Natural killer cell (primary cell): ENCODE data around the gene IKZF2. TPM values are rescaled to one million over a fixed set of nuclear protein-coding genes. Genes with fewer than 3 reads are reported as not detected.
A peak's percentile ranks its signal among the peaks of the same experiment; 100 is the strongest.

ENCODE experiments used
- ATAC-seq, 3 donors: fragments of 150-1000 bp in 2 of 3; fragments of 200-7000 bp in 1 of 3; cut with Tn5 transposase; 1 replicate in 1 of 3; 2 replicates in 2 of 3; pipeline ENCODE4 v1.10.0; 2021; ENCODE audit warnings: mild to moderate bottlenecking in 2 of 3, moderate library complexity in 2 of 3
- DNase-seq, 2 donors: peaks; one replicate each; pipeline versions ENCODE4 v3.0.0 to v3.0.0-alpha.2; 2013 to 2021; ENCODE audit warnings: mixed read lengths in 1 of 2
- H3K27ac ChIP-seq: one replicate; pipeline ENCODE4 v1.5.1; 2013; ENCODE audit warnings: mild to moderate bottlenecking, low read length
- H3K27me3 ChIP-seq: one replicate; pipeline ENCODE4 v1.6.1; 2013; ENCODE audit warnings: low read length; ENCODE audit not compliant: control insufficient read depth, insufficient read depth
- H3K36me3 ChIP-seq: one replicate; pipeline ENCODE4 v1.6.1; 2013; ENCODE audit warnings: low read length; ENCODE audit not compliant: control insufficient read depth, insufficient read depth
- H3K4me1 ChIP-seq: one replicate; pipeline ENCODE4 v1.6.1; 2013; ENCODE audit warnings: low read length; ENCODE audit not compliant: control insufficient read depth, insufficient read depth
- H3K4me3 ChIP-seq: one replicate; pipeline ENCODE4 v1.5.1; 2013; ENCODE audit warnings: low read length
- H3K9me3 ChIP-seq: one replicate; pipeline ENCODE4 v1.6.1; 2013; ENCODE audit warnings: low read length; ENCODE audit not compliant: control insufficient read depth, insufficient read depth
- H3K27ac Mint-ChIP-seq, 2 donors: one replicate each; pipeline ENCODE4 v1.8.0; 2022; ENCODE audit warnings: mild to moderate bottlenecking in 2 of 2, mixed read lengths in 2 of 2, moderate library complexity in 1 of 2
- H3K27me3 Mint-ChIP-seq, 2 donors: one replicate each; pipeline ENCODE4 v1.8.0; 2022; ENCODE audit warnings: low read depth in 2 of 2, mixed read lengths in 2 of 2
- H3K36me3 Mint-ChIP-seq: one replicate; pipeline ENCODE4 v1.8.0; 2022; ENCODE audit warnings: mixed read lengths
- H3K4me1 Mint-ChIP-seq, 2 donors: one replicate each; pipeline ENCODE4 v1.8.0; 2022; ENCODE audit warnings: mixed read lengths in 2 of 2
- H3K4me3 Mint-ChIP-seq: one replicate; pipeline ENCODE4 v1.8.0; 2022; ENCODE audit warnings: mild to moderate bottlenecking, moderate library complexity, mixed read lengths
- H3K9me3 Mint-ChIP-seq, 2 donors: one replicate each; pipeline ENCODE4 v1.8.0; 2022; ENCODE audit warnings: mixed read lengths in 2 of 2
- CTCF ChIP-seq: fragments of 200-600 bp; IDR thresholded peaks from one replicate; pipeline ENCODE4 v1.8.0; 2022; ENCODE audit warnings: antibody characterized with exemption
- WGBS: methylation state at CpG from one replicate; pipeline ENCODE4 v1.1.7; 2013; ENCODE audit warnings: missing lambda C conversion rate; ENCODE audit not compliant: insufficient coverage; 5-methylcytosine and 5-hydroxymethylcytosine counted together
- intact Hi-C: fragments of 100-400 bp; cut with micrococcal nuclease; formaldehyde crosslinking; loops from one replicate; pipeline ENCODE4 v1.14.2; 2022
- total RNA-seq, 4 donors: library from RNA; stranded (reverse); fragments of 120-200 nt in 1 of 4; gene quantifications; one replicate each; pipeline versions ENCODE4 v1.2.3 to v1.2.4, GENCODE V29; 2013 to 2022

Gene IKZF2
- total RNA-seq, 3 donors from 2014 or later (not counting 1 experiment from before 2014, with no cell fraction given), result 74.4 to 162 (median 133) TPM

DNA sequence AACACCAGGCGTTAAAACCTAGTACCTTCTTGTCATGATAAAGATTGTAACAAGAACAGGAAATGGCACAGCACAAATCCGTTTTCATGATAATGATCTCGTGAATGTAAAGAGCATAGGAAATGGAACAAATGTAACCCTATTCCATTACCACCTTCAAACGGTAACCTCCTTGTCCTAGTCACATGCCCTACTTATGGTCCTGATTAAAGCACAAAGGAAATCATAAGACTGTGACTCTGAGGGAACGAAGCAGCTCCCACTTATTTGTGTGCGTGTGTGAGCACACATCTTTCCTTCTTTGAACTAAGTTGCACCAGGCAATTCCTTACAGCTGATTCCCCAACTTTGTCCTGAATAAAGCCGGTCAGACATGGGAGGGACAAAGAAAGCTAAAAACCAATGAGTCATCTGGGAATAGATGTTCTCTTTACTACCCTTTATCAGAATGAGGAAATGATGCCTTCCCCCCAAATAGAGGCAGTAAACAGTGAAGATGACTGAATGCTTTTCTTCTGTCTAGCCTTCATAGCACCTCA lies 192.6 kb downstream of the IKZF2 start:
- no peak overlapping the region for H3K4me3 ChIP-seq
- peaks cover 7% of the 10 kb centered on the region for H3K36me3 Mint-ChIP-seq
- no peaks in the 10 kb centered on the region for H3K9me3 ChIP-seq
- intact Hi-C loops, result loop anchor here (2.0 to 5.0 kb wide), 3 partner anchors 143 to 193 kb away; partner anchors contain the start of gene IKZF2
- peaks cover 2% of the 10 kb centered on the region for H3K36me3 ChIP-seq
- no peak for TF ChIP-seq CTCF
- H3K27me3 Mint-ChIP-seq, result no peaks in the 10 kb centered on the region
- peak in 1 of 2 donors; percentile 27 for DNase-seq
- peak overlapping the region; percentile 70 for H3K27ac ChIP-seq
- peak; percentile 48 to 60 (median 52) for ATAC-seq
- peaks cover 64 to 73% of the 10 kb centered on the region in 2 donors for H3K4me1 Mint-ChIP-seq
- H3K27ac Mint-ChIP-seq, result peak overlapping the region; percentile 89 to 92
- no peaks in the 10 kb centered on the region for H3K27me3 ChIP-seq
- peaks cover 21% of the 10 kb centered on the region for H3K4me1 ChIP-seq
- no peaks in the 10 kb centered on the region for H3K9me3 Mint-ChIP-seq
- peak overlapping the region; percentile 89 for H3K4me3 Mint-ChIP-seq
- WGBS, result 34% methylated on average over 7 of the region's 7 CpGs

DNA sequence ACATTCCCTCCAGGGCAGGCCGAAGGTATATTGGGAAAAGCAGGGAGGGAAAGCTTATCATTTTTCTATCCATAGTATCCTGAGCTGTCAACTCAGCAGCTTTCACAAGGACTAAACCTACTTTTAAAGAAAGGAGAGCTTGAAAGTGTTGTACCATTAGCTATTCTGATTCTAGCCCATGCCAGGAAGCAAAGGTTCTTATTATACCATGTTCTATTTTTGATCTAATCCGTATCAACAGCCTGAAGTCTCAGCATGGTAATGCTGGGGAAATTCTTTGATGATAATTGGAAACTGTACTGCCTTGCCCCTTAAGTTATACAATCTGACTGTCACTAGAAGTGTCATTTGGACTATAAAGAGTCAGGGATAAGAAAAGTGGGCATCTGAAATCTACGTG lies 193.3 kb downstream of the IKZF2 start:
- no peaks in the 10 kb centered on the region for H3K27me3 Mint-ChIP-seq
- no peaks in the 10 kb centered on the region for H3K27me3 ChIP-seq
- H3K36me3 ChIP-seq, result peaks cover 2% of the 10 kb centered on the region
- H3K27ac ChIP-seq, result peak overlapping the region; percentile 70
- H3K4me1 Mint-ChIP-seq, result peaks cover 71 to 79% of the 10 kb centered on the region in 2 donors
- H3K4me3 ChIP-seq, result no peak overlapping the region
- DNase-seq, result no peak
- no peaks in the 10 kb centered on the region for H3K9me3 Mint-ChIP-seq
- H3K9me3 ChIP-seq, result no peaks in the 10 kb centered on the region
- intact Hi-C loops, result loop anchor here (2.0 to 5.0 kb wide), 3 partner anchors 144 to 194 kb away; partner anchors contain the start of gene IKZF2
- peak overlapping the region; percentile 89 for H3K4me3 Mint-ChIP-seq
- H3K27ac Mint-ChIP-seq, result peak overlapping the region; percentile 89 to 92
- peaks cover 4% of the 10 kb centered on the region for H3K36me3 Mint-ChIP-seq
- H3K4me1 ChIP-seq, result peaks cover 28% of the 10 kb centered on the region
- no peak for ATAC-seq
- 40% methylated on average over 2 of the region's 3 CpGs for WGBS
- no peak for TF ChIP-seq CTCF

GRCh38 chr2:212957624-212958023 lies 193.8 kb downstream of the IKZF2 start:
- peak overlapping the region; percentile 89 for H3K4me3 Mint-ChIP-seq
- Histone ChIP-seq H3K4me3 (no peak overlapping the region), H3K9me3 (no peaks in the 10 kb centered on the region), H3K36me3 (peaks cover 2% of the 10 kb centered on the region), H3K27ac (peak overlapping the region; percentile 70), H3K4me1 (peaks cover 28% of the 10 kb centered on the region), H3K27me3 (no peaks in the 10 kb centered on the region)
- H3K9me3 Mint-ChIP-seq, result no peaks in the 10 kb centered on the region
- ATAC-seq (peak in 1 of 3 donors; percentile 59), DNase-seq (no peak)
- intact Hi-C loops, result loop anchor here (2.0 to 5.0 kb wide), 3 partner anchors 145 to 195 kb away; partner anchors contain the start of gene IKZF2
- no peaks in the 10 kb centered on the region for H3K27me3 Mint-ChIP-seq
- H3K4me1 Mint-ChIP-seq, result peaks cover 76 to 84% of the 10 kb centered on the region in 2 donors
- peak overlapping the region; percentile 89 to 92 for H3K27ac Mint-ChIP-seq
- TF ChIP-seq CTCF, result no peak
- peaks cover 5% of the 10 kb centered on the region for H3K36me3 Mint-ChIP-seq
